Myocyte (in vitro differentiated cells): Measurements from ENCODE around the gene HMOX2. TPM values are rescaled to one million over a fixed set of nuclear protein-coding genes. Genes with fewer than 3 reads are reported as not detected.

Experiments used
- DNase-seq: peaks from one replicate; pipeline ENCODE4 v3.0.0-alpha.2; 2012; ENCODE audit warnings: low read depth
- total RNA-seq: library from RNA; depleted of rRNA; stranded (reverse); fragments of >200 nt; gene quantifications from 2 replicates; pipeline ENCODE4 v1.2.3, GENCODE V29; 2014

The HMOX2 gene
- total RNA-seq, 1 donor from 2014 or later = 35.4 TPM

GRCh38 chr16:4500272-4500671 lies 24.1 kb downstream of the HMOX2 start:
- DNase-seq = peak; percentile 74

- DNase-seq = peak; percentile 28
These were observed 24.9 kb downstream of the HMOX2 start for GRCh38 chr16:4501071-4501478.

GRCh38 chr16:4505356-4506147 lies 29.4 kb downstream of the HMOX2 start:
- no peak for DNase-seq

- DNase-seq = peak; percentile 88
These were observed 30.3 kb downstream of the HMOX2 start for GRCh38 chr16:4506450-4506849.

GRCh38 chr16:4507588-4508345 lies 31.6 kb downstream of the HMOX2 start:
- DNase-seq = no peak

- no peak for DNase-seq
These were observed 32.6 kb downstream of the HMOX2 start for GRCh38 chr16:4508806-4509205.

GRCh38 chr16:4509420-4509819 lies 33.2 kb downstream of the HMOX2 start:
- no peak for DNase-seq

GRCh38 chr16:4510131-4510530 lies 33.9 kb downstream of the HMOX2 start:
- no peak for DNase-seq

GRCh38 chr16:4510747-4511426 lies 34.7 kb downstream of the HMOX2 start:
- no peak for DNase-seq

GRCh38 chr16:4511441-4512082 lies 35.4 kb downstream of the HMOX2 start:
- peak; percentile 76 for DNase-seq

GRCh38 chr16:4512473-4512872 lies 36.3 kb downstream of the HMOX2 start:
- DNase-seq = no peak

GRCh38 chr16:4513086-4513860 lies 37.1 kb downstream of the HMOX2 start:
- DNase-seq = no peak

GRCh38 chr16:4513881-4514280 lies 37.7 kb downstream of the HMOX2 start:
- no peak for DNase-seq

GRCh38 chr16:4514606-4515005 lies 38.4 kb downstream of the HMOX2 start:
- no peak for DNase-seq

- DNase-seq = no peak
These were observed 39.5 kb downstream of the HMOX2 start for GRCh38 chr16:4515611-4516233.

- peak; percentile 33 for DNase-seq
These were observed 41.8 kb downstream of the HMOX2 start for GRCh38 chr16:4517812-4518680.

- no peak for DNase-seq
These were observed 43.3 kb downstream of the HMOX2 start for GRCh38 chr16:4519274-4520058.

GRCh38 chr16:4520913-4521312 lies 44.7 kb downstream of the HMOX2 start:
- no peak for DNase-seq
